Astrocyte (in vitro differentiated cells and primary cell): ENCODE data around the gene HSF4.

Source experiments
- EZH2 ChIP-seq: IDR thresholded peaks from 2 replicates; pipeline ENCODE4 v1.6.1; 2012; ENCODE audit warnings: mild to moderate bottlenecking, low read length, inconsistent platforms; ENCODE audit not compliant: insufficient read depth
- TF ChIP-seq, protein P1 (sequence below): IDR thresholded peaks from 2 replicates; pipeline ENCODE4 v1.5.1; 2011; ENCODE audit warnings: low read depth, mild to moderate bottlenecking, inconsistent platforms, low read length, moderate library complexity; ENCODE audit not compliant: insufficient read depth

DNA sequence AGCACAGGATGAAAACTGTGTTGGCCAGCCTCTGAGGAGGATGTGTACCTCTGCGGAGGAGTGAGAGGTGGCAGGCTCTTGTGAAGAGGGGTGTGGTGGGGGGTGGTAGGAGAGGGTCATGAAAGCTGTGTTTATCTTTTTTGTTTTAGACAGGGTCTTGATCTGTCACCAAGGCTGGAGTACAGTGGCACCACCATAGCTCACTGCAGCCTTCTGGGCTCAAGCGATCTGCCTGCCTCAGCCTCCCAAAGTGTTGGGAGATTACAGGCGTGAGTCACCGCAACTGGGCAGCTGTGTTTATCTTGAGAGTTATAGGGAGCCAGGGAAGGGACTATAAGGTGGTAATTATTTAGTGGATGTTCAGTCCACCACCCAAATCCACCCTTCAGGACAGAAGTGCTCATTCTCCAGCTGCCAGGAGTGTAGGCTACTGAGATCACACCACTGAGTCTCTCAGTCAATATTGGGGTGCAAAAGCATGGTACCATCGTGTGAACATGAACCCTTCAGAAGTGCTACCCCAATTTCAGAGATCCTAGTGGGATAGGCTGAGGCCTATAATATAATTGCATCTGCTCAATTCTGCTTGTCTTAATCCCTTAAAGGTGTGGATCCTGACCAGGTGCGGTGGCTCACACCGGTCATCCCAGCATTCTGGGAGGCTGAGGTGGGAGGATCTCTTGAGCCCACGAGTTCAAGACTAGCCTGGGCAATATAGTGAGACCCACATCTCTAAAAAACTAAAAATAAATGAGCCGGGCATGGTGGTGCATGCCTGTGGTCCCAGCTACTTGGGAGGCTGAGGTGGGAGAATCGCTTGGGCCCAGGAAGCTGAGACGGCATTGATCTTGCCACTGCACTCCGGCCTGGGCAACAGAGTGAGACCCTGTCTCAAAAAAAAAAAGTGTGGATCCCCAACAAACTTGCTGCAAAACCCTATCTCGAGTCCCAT is 26.2 kb downstream of the HSF4 start:
- TF ChIP-seq, protein P1, sequence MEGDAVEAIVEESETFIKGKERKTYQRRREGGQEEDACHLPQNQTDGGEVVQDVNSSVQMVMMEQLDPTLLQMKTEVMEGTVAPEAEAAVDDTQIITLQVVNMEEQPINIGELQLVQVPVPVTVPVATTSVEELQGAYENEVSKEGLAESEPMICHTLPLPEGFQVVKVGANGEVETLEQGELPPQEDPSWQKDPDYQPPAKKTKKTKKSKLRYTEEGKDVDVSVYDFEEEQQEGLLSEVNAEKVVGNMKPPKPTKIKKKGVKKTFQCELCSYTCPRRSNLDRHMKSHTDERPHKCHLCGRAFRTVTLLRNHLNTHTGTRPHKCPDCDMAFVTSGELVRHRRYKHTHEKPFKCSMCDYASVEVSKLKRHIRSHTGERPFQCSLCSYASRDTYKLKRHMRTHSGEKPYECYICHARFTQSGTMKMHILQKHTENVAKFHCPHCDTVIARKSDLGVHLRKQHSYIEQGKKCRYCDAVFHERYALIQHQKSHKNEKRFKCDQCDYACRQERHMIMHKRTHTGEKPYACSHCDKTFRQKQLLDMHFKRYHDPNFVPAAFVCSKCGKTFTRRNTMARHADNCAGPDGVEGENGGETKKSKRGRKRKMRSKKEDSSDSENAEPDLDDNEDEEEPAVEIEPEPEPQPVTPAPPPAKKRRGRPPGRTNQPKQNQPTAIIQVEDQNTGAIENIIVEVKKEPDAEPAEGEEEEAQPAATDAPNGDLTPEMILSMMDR, result no peak
- TF ChIP-seq EZH2, result no peak
